Ectodermal cell (in vitro differentiated cells): ENCODE measurements around the gene UVRAG.
"Not testable (repeated sequence)": the region's sequence is repeated elsewhere in the genome, so short reads cannot be mapped to it uniquely, and the experiment has no call there.

Source experiments
- H3K27ac ChIP-seq: 2 replicates; pipeline ENCODE4 v1.7.0; 2013; ENCODE audit warnings: mild to moderate bottlenecking, low read depth, low read length; ENCODE audit not compliant: insufficient read depth, poor library complexity, severe bottlenecking
- H3K27me3 ChIP-seq: 2 replicates; pipeline ENCODE4 v1.7.0; 2013; ENCODE audit warnings: mild to moderate bottlenecking, low read length; ENCODE audit not compliant: insufficient read depth, control insufficient read depth, poor library complexity, severe bottlenecking
- H3K36me3 ChIP-seq: one replicate; pipeline ENCODE4 v1.7.0; 2013; ENCODE audit warnings: low read length; ENCODE audit not compliant: control insufficient read depth, insufficient read depth
- H3K4me1 ChIP-seq: one replicate; pipeline ENCODE4 v1.7.0; 2013; ENCODE audit warnings: low read length; ENCODE audit not compliant: control insufficient read depth, insufficient read depth
- H3K4me3 ChIP-seq: 2 replicates; pipeline ENCODE4 v1.7.0; 2013; ENCODE audit warnings: low read depth, low read length, control low read depth; ENCODE audit not compliant: insufficient read depth
- H3K9me3 ChIP-seq: 2 replicates; pipeline ENCODE4 v1.7.0; 2013; ENCODE audit warnings: mild to moderate bottlenecking, low read length, moderate library complexity; ENCODE audit not compliant: control insufficient read depth
- WGBS, 2 experiments: methylation state at CpG; one replicate each; pipeline ENCODE4 v1.1.7; 2013; ENCODE audit warnings: missing lambda C conversion rate in 2 of 2; 5-methylcytosine and 5-hydroxymethylcytosine counted together

UVRAG gene

DNA sequence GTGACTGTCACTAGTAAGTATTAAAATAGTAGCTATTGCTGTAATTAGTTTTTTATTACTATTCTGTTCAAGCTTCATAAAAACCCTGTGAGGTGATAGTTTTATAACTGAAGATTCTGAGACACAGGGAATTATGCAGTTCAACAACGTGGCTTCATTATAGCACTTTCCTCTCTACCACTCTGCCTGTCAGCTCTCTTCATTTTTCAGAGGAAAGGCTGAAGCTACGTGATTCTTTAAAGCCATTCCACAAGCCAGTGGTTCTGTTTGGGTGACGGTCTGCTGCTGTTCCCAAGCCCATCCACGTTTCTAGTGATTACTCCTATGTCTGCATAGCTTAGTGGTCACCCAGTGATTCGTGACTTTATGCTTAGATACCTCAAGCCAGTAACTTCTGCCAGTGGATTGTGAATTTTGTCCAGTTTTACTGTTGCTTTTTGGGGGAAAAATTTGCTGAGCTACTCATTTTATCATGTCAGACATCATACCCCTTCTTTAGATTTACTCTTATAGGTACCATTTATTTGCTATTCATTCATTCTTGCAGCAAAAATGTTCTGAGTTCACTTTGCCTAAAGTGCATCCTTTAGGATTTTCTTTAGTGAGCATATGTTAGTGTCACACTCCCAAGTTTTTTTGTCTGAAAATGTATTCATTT is 59.8 kb downstream of the UVRAG start:
- H3K27me3 ChIP-seq: no peaks in the 10 kb centered on the region
- H3K27ac ChIP-seq: no peak overlapping the region
- H3K4me1 ChIP-seq: peaks cover 8% of the 10 kb centered on the region
- no peak overlapping the region for H3K4me3 ChIP-seq
- H3K36me3 ChIP-seq: no peaks in the 10 kb centered on the region
- no peaks in the 10 kb centered on the region for H3K9me3 ChIP-seq
- WGBS, 2 experiments: 86 to 90% methylated on average over 5 of the region's 5 CpGs

DNA sequence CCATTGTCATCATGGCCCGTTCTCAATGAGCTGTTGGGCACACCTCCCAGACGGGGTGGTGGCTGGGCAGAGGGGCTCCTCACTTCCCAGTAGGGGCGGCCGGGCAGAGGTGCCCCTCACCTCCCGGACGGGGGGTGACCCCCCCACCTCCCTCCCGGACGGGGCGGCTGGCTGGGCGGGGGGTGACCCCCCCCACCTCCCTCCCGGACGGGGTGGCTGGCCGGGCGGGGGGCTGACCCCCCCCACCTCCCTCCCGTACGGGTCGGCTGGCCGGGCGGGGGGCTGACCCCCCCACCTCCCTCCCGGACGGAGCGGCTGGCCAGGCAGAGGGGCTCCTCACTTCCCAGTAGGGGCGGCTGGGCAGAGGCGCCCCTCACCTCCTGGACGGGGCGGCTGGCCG is 62.3 kb downstream of the UVRAG start:
- WGBS, 2 experiments: 96 to 98% methylated on average over 10 to 12 of the region's 27 CpGs
- not testable (repeated sequence) for H3K27me3 ChIP-seq, H3K36me3 ChIP-seq, H3K4me3 ChIP-seq, H3K27ac ChIP-seq, H3K9me3 ChIP-seq, H3K4me1 ChIP-seq

DNA sequence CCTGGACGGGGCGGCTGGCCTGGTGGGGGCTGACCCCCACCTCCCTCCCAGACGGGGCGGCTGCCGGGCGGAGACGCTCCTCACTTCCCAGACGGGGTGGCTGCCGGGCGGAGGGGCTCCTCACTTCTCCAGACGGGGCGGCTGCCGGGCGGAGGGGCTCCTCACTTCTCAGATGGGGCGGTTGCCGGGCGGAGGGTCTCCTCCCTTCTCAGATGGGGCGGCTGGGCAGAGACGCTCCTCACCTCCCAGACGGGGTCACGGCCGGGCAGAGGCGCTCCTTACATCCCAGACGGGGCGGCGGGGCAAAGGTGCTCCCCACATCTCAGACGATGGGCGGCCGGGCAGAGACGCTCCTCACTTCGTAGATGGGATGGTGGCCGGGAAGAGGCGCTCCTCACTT is 62.9 kb downstream of the UVRAG start:
- 95 to 96% methylated on average over 32 to 33 of the region's 33 CpGs for WGBS, 2 experiments
- not testable (repeated sequence) for H3K4me3 ChIP-seq, H3K27me3 ChIP-seq, H3K36me3 ChIP-seq, H3K4me1 ChIP-seq, H3K27ac ChIP-seq, H3K9me3 ChIP-seq

DNA sequence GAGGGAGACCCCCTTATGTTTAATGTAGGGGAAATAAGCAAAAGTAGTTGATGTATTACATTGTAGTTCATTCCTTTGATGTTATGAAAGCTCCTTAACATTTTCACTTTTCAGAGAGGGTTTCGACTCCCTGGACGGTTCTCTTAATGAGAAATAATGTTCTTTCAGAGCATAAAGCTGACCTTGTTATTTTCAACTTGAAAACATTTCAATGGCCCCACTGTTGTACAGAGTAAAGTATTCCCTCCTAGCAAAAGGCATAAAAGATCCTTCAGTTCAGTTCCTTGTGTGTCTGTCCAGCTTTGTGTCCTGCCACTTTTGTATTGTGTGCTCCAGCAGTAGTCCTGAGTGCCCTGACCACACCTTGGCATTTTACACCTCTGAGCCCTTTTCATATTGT is 63.9 kb downstream of the UVRAG start:
- Histone ChIP-seq H3K4me1 (peaks cover 8% of the 10 kb centered on the region), H3K4me3 (no peak overlapping the region), H3K36me3 (no peaks in the 10 kb centered on the region), H3K9me3 (no peaks in the 10 kb centered on the region), H3K27me3 (no peaks in the 10 kb centered on the region), H3K27ac (no peak overlapping the region)
- 93 to 95% methylated on average over 2 of the region's 2 CpGs for WGBS, 2 experiments

DNA sequence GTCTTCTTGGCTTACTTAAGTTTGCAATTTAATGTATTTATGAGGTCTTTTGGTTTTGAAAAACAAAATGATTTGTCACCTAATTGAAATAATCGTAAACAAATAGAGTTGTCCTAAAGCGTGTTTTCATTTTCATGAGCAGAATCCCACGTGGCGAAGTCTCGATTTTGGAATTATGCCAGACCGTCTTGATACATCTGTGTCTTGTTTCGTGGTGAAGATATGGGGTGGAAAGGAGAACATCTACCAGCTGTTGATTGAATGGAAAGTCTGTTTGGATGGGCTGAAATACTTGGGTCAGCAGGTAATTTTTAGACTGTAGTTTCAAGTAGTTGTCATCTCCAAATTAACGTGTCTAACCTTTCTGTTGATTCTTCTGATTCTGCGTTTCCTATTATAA is 64.7 kb downstream of the UVRAG start:
- Histone ChIP-seq H3K27ac (no peak overlapping the region), H3K36me3 (no peaks in the 10 kb centered on the region), H3K9me3 (no peaks in the 10 kb centered on the region), H3K27me3 (no peaks in the 10 kb centered on the region), H3K4me3 (no peak overlapping the region), H3K4me1 (peaks cover 8% of the 10 kb centered on the region)
- 94 to 98% methylated on average over 8 to 9 of the region's 9 CpGs for whole genome bisulfite sequencing, 2 experiments

DNA sequence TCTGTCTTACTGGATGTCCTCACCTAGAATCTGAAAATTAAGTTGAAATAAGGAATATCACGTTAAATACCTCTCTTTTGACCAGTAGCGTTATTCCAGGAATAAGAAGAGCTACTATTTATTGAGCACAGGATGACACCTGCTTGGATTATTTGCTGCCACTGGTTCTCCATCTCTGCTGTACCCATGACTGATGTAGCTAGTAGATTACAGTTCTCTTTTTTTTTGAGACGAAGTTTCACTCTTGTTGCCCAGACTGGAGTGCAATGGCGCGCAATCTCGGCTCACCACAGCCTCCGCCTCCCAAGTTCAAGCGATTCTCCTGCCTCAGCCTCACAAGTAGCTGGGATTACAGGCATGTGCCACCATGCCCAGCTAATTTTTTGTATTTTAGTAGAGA is 65.3 kb downstream of the UVRAG start:
- WGBS, 2 experiments: 92 to 97% methylated on average over 8 of the region's 8 CpGs
- not testable (repeated sequence) for H3K4me1 ChIP-seq, H3K4me3 ChIP-seq, H3K27me3 ChIP-seq, H3K27ac ChIP-seq, H3K9me3 ChIP-seq, H3K36me3 ChIP-seq

DNA sequence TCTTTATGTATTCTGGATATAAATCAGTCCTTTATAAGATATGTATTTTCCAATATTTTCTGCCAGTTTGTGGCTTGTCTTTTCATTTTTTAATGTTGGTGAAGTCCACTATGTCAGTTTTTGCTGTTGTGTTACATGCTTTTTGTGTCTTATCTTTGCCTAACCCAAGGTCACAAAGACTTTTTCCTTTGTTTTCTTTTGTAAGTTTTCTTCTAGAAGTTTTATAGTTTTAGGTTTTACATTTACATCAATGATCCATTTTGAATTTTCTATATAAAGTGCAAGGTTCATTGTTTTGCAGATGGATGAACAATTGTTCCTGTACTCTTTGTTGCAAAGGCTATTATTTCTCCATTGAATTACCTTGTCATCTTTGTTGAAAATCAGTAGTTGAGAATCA is 69.3 kb downstream of the UVRAG start:
- no peaks in the 10 kb centered on the region for H3K36me3 ChIP-seq
- H3K27me3 ChIP-seq: no peaks in the 10 kb centered on the region
- no peaks in the 10 kb centered on the region for H3K9me3 ChIP-seq
- no peak overlapping the region for H3K4me3 ChIP-seq
- no peaks in the 10 kb centered on the region for H3K4me1 ChIP-seq
- no peak overlapping the region for H3K27ac ChIP-seq

DNA sequence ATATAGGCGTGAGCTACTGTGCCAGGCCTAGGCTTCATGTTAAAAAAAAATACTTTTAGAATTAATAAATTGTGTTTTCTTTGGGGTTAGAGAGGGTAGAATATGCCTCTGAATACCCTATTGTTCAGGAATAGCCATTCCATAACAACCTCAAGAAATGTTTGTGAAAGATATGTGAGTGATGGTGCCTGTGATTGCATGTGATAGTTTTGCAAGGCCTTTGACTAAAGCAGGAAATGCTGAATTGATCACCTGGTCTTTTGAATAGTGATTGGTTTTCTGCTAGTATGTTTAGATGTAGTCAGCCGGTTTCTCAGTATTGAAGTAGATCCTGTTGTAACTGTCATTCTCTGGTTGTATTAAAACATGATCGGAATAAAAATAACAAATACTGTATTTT is 73.4 kb downstream of the UVRAG start:
- no peaks in the 10 kb centered on the region for H3K27me3 ChIP-seq
- no peaks in the 10 kb centered on the region for H3K9me3 ChIP-seq
- H3K4me1 ChIP-seq: no peaks in the 10 kb centered on the region
- 88 to 97% methylated on average over 2 of the region's 3 CpGs for WGBS, 2 experiments
- no peak overlapping the region for H3K27ac ChIP-seq
- no peaks in the 10 kb centered on the region for H3K36me3 ChIP-seq
- no peak overlapping the region for H3K4me3 ChIP-seq

DNA sequence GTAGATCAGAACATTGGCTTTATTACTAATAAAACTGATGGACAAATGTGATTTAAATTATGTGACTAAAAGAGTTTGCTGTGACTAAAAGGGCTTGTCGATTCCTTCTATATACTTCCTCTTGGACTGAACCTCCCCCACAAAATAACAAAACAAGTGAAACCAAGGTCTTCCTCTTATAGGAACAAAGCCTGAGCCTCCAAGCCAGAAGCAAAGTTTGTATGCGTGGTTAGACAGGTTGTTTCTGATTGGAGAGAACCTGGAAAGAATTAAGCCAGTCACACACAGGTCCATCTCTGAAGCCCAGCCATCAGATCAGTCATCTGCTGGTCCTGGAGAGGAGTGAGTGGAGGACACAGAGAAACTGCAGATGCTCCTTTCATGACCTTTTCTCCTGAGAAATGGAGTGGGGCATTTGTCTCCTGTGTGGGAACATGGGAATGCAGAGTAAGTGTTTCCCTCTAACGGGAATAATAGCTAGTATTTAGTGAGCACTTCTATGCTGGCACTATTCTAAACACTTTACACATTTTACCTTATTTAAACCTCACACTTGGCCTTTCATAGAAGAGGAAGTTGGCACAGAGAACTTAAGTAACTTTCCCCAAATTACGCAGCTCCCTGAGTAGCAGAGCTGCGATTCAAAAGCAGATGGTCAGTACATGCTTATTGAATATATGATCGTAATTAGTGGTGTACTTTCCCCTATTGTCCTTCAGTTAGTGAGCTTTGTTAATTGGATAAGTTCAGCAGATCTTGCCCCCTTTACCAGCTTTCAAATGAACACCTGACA is 77.1 kb downstream of the UVRAG start:
- H3K36me3 ChIP-seq: no peaks in the 10 kb centered on the region
- 93 to 97% methylated on average over 5 to 6 of the region's 6 CpGs for WGBS, 2 experiments
- H3K27ac ChIP-seq: no peak overlapping the region
- H3K4me1 ChIP-seq: no peaks in the 10 kb centered on the region
- no peaks in the 10 kb centered on the region for H3K27me3 ChIP-seq
- no peaks in the 10 kb centered on the region for H3K9me3 ChIP-seq
- H3K4me3 ChIP-seq: no peak overlapping the region

DNA sequence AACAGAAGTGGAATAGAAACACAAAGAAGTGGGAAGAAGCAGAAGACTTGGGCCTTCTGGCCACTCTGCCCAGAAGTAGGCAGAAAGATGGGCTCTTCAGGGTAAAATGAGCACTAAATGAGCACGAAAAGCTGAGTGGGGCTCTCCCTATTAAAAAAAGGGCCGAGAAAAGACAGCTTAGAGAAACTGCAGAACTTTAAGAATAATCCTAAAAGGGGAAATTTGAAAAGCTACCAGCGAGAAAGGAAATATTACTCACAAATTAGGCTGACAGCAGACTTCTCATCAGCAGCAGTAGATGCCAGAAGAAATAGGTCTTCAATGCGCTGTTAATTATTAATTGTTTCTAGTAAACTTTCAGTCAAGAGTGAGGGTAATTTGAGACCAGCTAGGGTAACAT is 78.2 kb downstream of the UVRAG start:
- 97 to 98% methylated on average over 4 of the region's 4 CpGs for WGBS, 2 experiments
- H3K27me3 ChIP-seq: no peaks in the 10 kb centered on the region
- no peaks in the 10 kb centered on the region for H3K9me3 ChIP-seq
- H3K36me3 ChIP-seq: no peaks in the 10 kb centered on the region
- no peak overlapping the region for H3K27ac ChIP-seq
- H3K4me3 ChIP-seq: no peak overlapping the region
- H3K4me1 ChIP-seq: no peaks in the 10 kb centered on the region
